HCT116 (cell line): ENCODE data around the gene SRSF2. TPM values are rescaled to one million over a fixed set of nuclear protein-coding genes. Genes with fewer than 3 reads are reported as not detected.

Experiments
- ATAC-seq: fragments of 200-7000 bp; cut with Tn5 transposase; 2 replicates; pipeline ENCODE4 v1.9.1; 2020; ENCODE audit warnings: mild to moderate bottlenecking, moderate library complexity
- BruUV-seq: library from RNA; stranded (reverse); fragments of 400-500 nt; replicated peaks from 2 replicates; lab custom pipeline; 2021; lab: Mats Ljungman, UMichigan
- CTCF ChIA-PET: fragments of 300-600 bp; sonication (Branson Sonifier 250); formaldehyde crosslinking; loops from one replicate; lab custom pipeline; 2021; ENCODE audit warnings: antibody characterized with exemption; lab: Charles Lee
- POLR2A ChIA-PET: fragments of 300-600, 350-600 bp; sonication (Branson Sonifier 250); formaldehyde crosslinking; loops from one replicate; lab custom pipeline; 2021; ENCODE audit warnings: antibody characterized with exemption; lab: Charles Lee
- RAD21 ChIA-PET, 2 experiments: fragments of 300-600 bp; sonication (Branson Sonifier 250); formaldehyde crosslinking; loops; one replicate each; lab custom pipeline; 2023; ENCODE audit warnings: low total read pairs in 2 of 2; ENCODE audit not compliant: uncharacterized antibody in 2 of 2, unreplicated experiment in 2 of 2, low non-redundant PET in 1 of 2; lab: Charles Lee
- DNase-seq: peaks from one replicate; pipeline ENCODE4 v3.0.0-alpha.2; 2010; ENCODE audit warnings: low read depth, low spot score
- H2AFZ ChIP-seq: fragments of 200-600 bp; shearing (Covaris generic), sonication (generic); 2 replicates; pipeline ENCODE4 v1.6.1; 2017; ENCODE audit warnings: low read depth, mixed run types, mixed read lengths, antibody characterized with exemption, low read length; ENCODE audit not compliant: poor library complexity, severe bottlenecking
- H3K27ac ChIP-seq: 2 replicates; pipeline ENCODE4 v1.5.1; 2012; ENCODE audit warnings: low read depth, low read length
- H3K27me3 ChIP-seq: fragments of 200-600 bp; sonication (generic); 2 replicates; pipeline ENCODE4 v1.6.1; 2016; ENCODE audit warnings: mixed run types, low read length, mixed read lengths; ENCODE audit not compliant: insufficient read depth
- H3K36me3 ChIP-seq, 2 experiments: fragments of 200-500 bp in 1 of 2; fragments of 200-600 bp in 1 of 2; sonication (Bioruptor generic) in 1 of 2; sonication (generic) in 1 of 2; 2 replicates each; pipeline versions ENCODE4 v1.5.1 to v1.6.1; 2014 to 2016; ENCODE audit warnings: low read length in 2 of 2, inconsistent platforms in 1 of 2, mixed read lengths in 1 of 2, mixed run types in 1 of 2; ENCODE audit not compliant: insufficient read depth in 2 of 2, control insufficient read depth in 1 of 2
- H3K4me1 ChIP-seq, 2 experiments: fragments of 200-600 bp in 1 of 2; sonication (generic) in 1 of 2; 2 replicates each; pipeline versions ENCODE4 v1.5.1 to v1.6.1; 2012 to 2017; ENCODE audit warnings: low read length in 2 of 2, inconsistent platforms in 1 of 2, mild to moderate bottlenecking in 1 of 2, mixed read lengths in 1 of 2, mixed run types in 1 of 2, moderate library complexity in 1 of 2; ENCODE audit not compliant: insufficient read depth in 2 of 2, control insufficient read depth in 1 of 2
- H3K4me2 ChIP-seq: fragments of 200-600 bp; sonication (generic); 2 replicates; pipeline ENCODE4 v1.6.1; 2017; ENCODE audit warnings: mixed run types, low read length, mixed read lengths
- H3K4me3 ChIP-seq, 2 experiments: fragments of 200-600 bp in 1 of 2; sonication (generic) in 1 of 2; replicated peaks in 1 of 2; 2 replicates each; pipeline ENCODE4 v1.5.1; 2011 to 2016; ENCODE audit warnings: low read length in 2 of 2, control low read depth in 1 of 2, low read depth in 1 of 2, mild to moderate bottlenecking in 1 of 2, mixed read lengths in 1 of 2, mixed run types in 1 of 2
- H3K79me2 ChIP-seq: fragments of 200-600 bp; sonication (generic); 2 replicates; pipeline ENCODE4 v1.6.1; 2017; ENCODE audit warnings: mild to moderate bottlenecking, mixed run types, low read length, moderate library complexity, mixed read lengths; ENCODE audit not compliant: insufficient read depth
- H3K9ac ChIP-seq: fragments of 200-600 bp; sonication (generic); 2 replicates; pipeline ENCODE4 v1.6.1; 2016; ENCODE audit warnings: low read length, mixed read lengths
- H3K9me2 ChIP-seq: fragments of 200-600 bp; sonication (generic), shearing (Covaris generic); 2 replicates; pipeline ENCODE4 v1.6.1; 2017; ENCODE audit warnings: mixed run types, mild to moderate bottlenecking, moderate library complexity; ENCODE audit not compliant: insufficient read depth
- H3K9me3 ChIP-seq, 2 experiments: fragments of 200-500 bp in 1 of 2; fragments of 200-600 bp in 1 of 2; sonication (Bioruptor generic) in 1 of 2; sonication (generic) in 1 of 2; 2 replicates each; pipeline ENCODE4 v1.6.1; 2014 to 2017; ENCODE audit warnings: low read length in 2 of 2, mixed read lengths in 2 of 2, inconsistent platforms in 1 of 2, low read depth in 1 of 2, mild to moderate bottlenecking in 1 of 2, mixed run types in 1 of 2, moderate library complexity in 1 of 2; ENCODE audit not compliant: control insufficient read depth in 1 of 2, insufficient read depth in 1 of 2
- H4K20me1 ChIP-seq: fragments of 200-600 bp; sonication (generic), shearing (Covaris generic); 2 replicates; pipeline ENCODE4 v1.6.1; 2017; ENCODE audit warnings: mixed run types, mild to moderate bottlenecking, moderate library complexity; ENCODE audit not compliant: insufficient read depth
- CBX3 ChIP-seq: IDR thresholded peaks from 2 replicates; pipeline ENCODE4 v1.6.1; 2012; ENCODE audit warnings: low read depth
- CEBPB ChIP-seq: IDR thresholded peaks from 2 replicates; pipeline ENCODE4 v1.6.1; 2012; ENCODE audit warnings: low read depth
- CTCF ChIP-seq, 3 experiments: fragments of 200-600 bp in 1 of 3; sonication (generic) in 1 of 3; IDR thresholded peaks in 2 of 3; conservative IDR thresholded peaks in 1 of 3; 2 replicates each; pipeline ENCODE4 v1.5.1; 2012 to 2017; ENCODE audit warnings: low read depth in 2 of 3, low read length in 2 of 3, antibody characterized with exemption in 1 of 3, borderline replicate concordance in 1 of 3, control low read depth in 1 of 3, mild to moderate bottlenecking in 1 of 3, mixed read lengths in 1 of 3, mixed run types in 1 of 3, moderate library complexity in 1 of 3; ENCODE audit not compliant: insufficient read depth in 1 of 3
- EGR1 ChIP-seq: IDR thresholded peaks from 2 replicates; pipeline ENCODE4 v1.6.1; 2012; ENCODE audit warnings: low read depth
- EZH2 ChIP-seq: fragments of 200-600 bp; sonication (generic); IDR thresholded peaks from 2 replicates; pipeline ENCODE4 v1.6.1; 2017; ENCODE audit warnings: antibody characterized with exemption, mixed run types
- FOSL1 ChIP-seq: IDR thresholded peaks from 2 replicates; pipeline ENCODE4 v1.6.1; 2012; ENCODE audit warnings: low read depth
- POLR2A ChIP-seq: IDR thresholded peaks from 2 replicates; pipeline ENCODE4 v1.7.0; 2011; ENCODE audit warnings: borderline replicate concordance; ENCODE audit not compliant: insufficient read depth, insufficient read length; ENCODE audit errors: extremely low read depth
- RAD21 ChIP-seq: IDR thresholded peaks from 2 replicates; pipeline ENCODE4 v1.6.1; 2012; ENCODE audit warnings: low read depth, mild to moderate bottlenecking
- SP1 ChIP-seq: IDR thresholded peaks from 2 replicates; pipeline ENCODE4 v1.6.1; 2012; ENCODE audit warnings: low read depth
- SRF ChIP-seq: IDR thresholded peaks from 2 replicates; pipeline ENCODE4 v1.6.1; 2012; ENCODE audit warnings: low read depth
- YY1 ChIP-seq: IDR thresholded peaks from 2 replicates; pipeline ENCODE4 v1.6.1; 2011; ENCODE audit warnings: low read length, low read depth, moderate library complexity, mild to moderate bottlenecking; ENCODE audit not compliant: insufficient replicate concordance; ENCODE audit errors: extremely low read depth
- ZBTB33 ChIP-seq: IDR thresholded peaks from 2 replicates; pipeline ENCODE4 v1.6.1; 2011; ENCODE audit warnings: mild to moderate bottlenecking, low read length, moderate library complexity; ENCODE audit not compliant: insufficient replicate concordance; ENCODE audit errors: extremely low read depth
- ZFX ChIP-seq: fragments of 450-650 bp; IDR thresholded peaks from 2 replicates; pipeline ENCODE4 v1.6.1; 2017
- ZNF274 ChIP-seq: fragments of 200-500 bp; sonication (Bioruptor generic); IDR thresholded peaks from 2 replicates; pipeline ENCODE4 v1.6.1; 2014; ENCODE audit warnings: mild to moderate bottlenecking, low read depth, low read length, inconsistent platforms
- intact Hi-C: fragments of 100-400 bp; cut with micrococcal nuclease; formaldehyde crosslinking; loops from 2 replicates; pipeline ENCODE4 v1.10.0; 2022
- total RNA-seq: library from RNA; stranded (reverse); gene quantifications from one replicate; pipeline ENCODE4 v1.2.1, GENCODE V29; 2021; ENCODE audit not compliant: unreplicated experiment

The SRSF2 gene
- total RNA-seq, 1 experiment from 2014 or later = 422 TPM

- no peak for DNase-seq
- TF ChIP-seq ZBTB33 (no peak), SRF (no peak), RAD21 (no peak), CBX3 (no peak), CEBPB (no peak), ZFX (no peak), EZH2 (no peak), CTCF (IDR thresholded peaks at IDR 0.05 in 2 of 3, conservative IDR thresholded peaks at IDR 0.05 in 1 of 3; ENCODE audit: borderline replicate concordance in 1 of 3, insufficient read depth in 1 of 3, low read depth in 2 of 3, low read length in 2 of 3) (no peak), POLR2A (no peak), SP1 (no peak), YY1 (no peak), EGR1 (no peak), FOSL1 (no peak), ZNF274 (no peak)
- TF ChIP-seq, all 23 proteins: peak for 0
- H3K9ac ChIP-seq = no peak overlapping the region
- H2AFZ ChIP-seq = no peak overlapping the region
- ChIA-PET POLR2A (no interaction called here), CTCF (no interaction called here), RAD21 (no interaction called here)
- no peaks in the 10 kb centered on the region; the same call in 1 of the 2 replicates for H4K20me1 ChIP-seq
- no peak for ATAC-seq
- no peaks in the 10 kb centered on the region for H3K9me2 ChIP-seq
- BruUV-seq = no TSS peak
- intact Hi-C loops = no loop called here
- no peaks in the 10 kb centered on the region for H3K9me3 ChIP-seq
- H3K27me3 ChIP-seq = no peaks in the 10 kb centered on the region
- no peak overlapping the region for H3K4me3 ChIP-seq
- no peak overlapping the region for H3K27ac ChIP-seq
- peaks cover 6 to 10% of the 10 kb centered on the region in 2 experiments for H3K4me1 ChIP-seq
- no peak overlapping the region for H3K4me2 ChIP-seq
- peaks cover 66% of the 10 kb centered on the region for H3K79me2 ChIP-seq
- H3K36me3 ChIP-seq = peaks cover 72 to 83% of the 10 kb centered on the region in 2 experiments
Measured at GRCh38 chr17:76720941-76721340, 16.2 kb downstream of the SRSF2 start.
